Measurements from ENCODE around the gene SH3RF3. TPM values are rescaled to one million over a fixed set of nuclear protein-coding genes. Genes with fewer than 3 reads are reported as not detected.

SH3RF3 gene
- total RNA-seq, 1 experiment from 2014 or later = 0.98 TPM

- no peak for TF ChIP-seq CTCF (IDR thresholded peaks at IDR 0.05; ENCODE audit: insufficient read depth in 1 of 2, low read depth in 1 of 2, low read length in 1 of 2, severe bottlenecking in 1 of 2, unreplicated experiment in 1 of 2)
- Histone ChIP-seq H3K9me3 (peaks cover 8% of the 10 kb centered on the region), H3K4me1 (no peaks in the 10 kb centered on the region), H3K36me3 (ENCODE audit: control insufficient read depth, insufficient read depth, low read length) (no peaks in the 10 kb centered on the region), H3K4me3 (ENCODE audit: low read depth, low read length) (no peak overlapping the region), H3K27me3 (replicated peaks; ENCODE audit: control insufficient read depth, insufficient read depth, low read length) (no peaks in the 10 kb centered on the region)
- no peak overlapping the region for H3K4me3 Mint-ChIP-seq (ENCODE audit: unreplicated experiment)
- BruUV-seq (replicated peaks) = no TSS peak
- CTCF ChIA-PET = no interaction called here
- no peaks in the 10 kb centered on the region for H3K4me1 Mint-ChIP-seq (ENCODE audit: low read depth, unreplicated experiment)
- H3K27ac Mint-ChIP-seq (ENCODE audit: unreplicated experiment) = no peak overlapping the region
- no peaks in the 10 kb centered on the region for H3K36me3 Mint-ChIP-seq (ENCODE audit: insufficient read depth, unreplicated experiment)
- intact Hi-C loops (cut with micrococcal nuclease; ENCODE audit: unreplicated experiment) = no loop called here
- POLR2A ChIA-PET = no interaction called here
- H3K27me3 Mint-ChIP-seq (ENCODE audit: insufficient read depth, unreplicated experiment) = peaks cover 7% of the 10 kb centered on the region
- peak in 1 of 2 experiments; percentile 24 for DNase-seq
- peaks cover 22% of the 10 kb centered on the region for H3K9me3 Mint-ChIP-seq (ENCODE audit: unreplicated experiment)
Observed at GRCh38 chr2:109447776-109448175, 318.8 kb downstream of the SH3RF3 start.

DNA sequence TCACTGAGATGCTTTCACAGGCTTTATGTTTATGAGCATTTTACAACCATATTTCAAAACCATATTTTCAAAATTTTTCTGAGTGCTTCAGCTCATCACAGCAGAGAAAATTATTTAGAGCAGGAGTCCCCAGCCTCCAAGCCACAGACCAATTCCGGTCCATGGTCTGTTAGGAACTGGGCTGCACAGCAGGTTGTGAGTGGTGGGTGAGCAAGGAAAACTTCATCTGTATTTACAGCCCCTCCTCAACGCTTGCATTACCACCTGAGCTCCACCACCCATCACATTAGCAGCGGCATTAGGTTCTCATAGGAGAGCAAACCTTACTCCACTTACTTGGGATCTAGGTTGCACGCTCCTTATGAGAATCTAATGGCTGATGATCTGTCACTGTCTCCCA lies 319.2 kb downstream of the SH3RF3 start:
- H3K27me3 Mint-ChIP-seq (ENCODE audit: insufficient read depth, unreplicated experiment) = peaks cover 7% of the 10 kb centered on the region
- H3K4me3 Mint-ChIP-seq (ENCODE audit: unreplicated experiment) = no peak overlapping the region
- Histone ChIP-seq H3K4me1 (no peaks in the 10 kb centered on the region), H3K36me3 (ENCODE audit: control insufficient read depth, insufficient read depth, low read length) (no peaks in the 10 kb centered on the region), H3K27me3 (replicated peaks; ENCODE audit: control insufficient read depth, insufficient read depth, low read length) (no peaks in the 10 kb centered on the region), H3K4me3 (ENCODE audit: low read depth, low read length) (no peak overlapping the region), H3K9me3 (peaks cover 8% of the 10 kb centered on the region)
- no peaks in the 10 kb centered on the region for H3K4me1 Mint-ChIP-seq (ENCODE audit: low read depth, unreplicated experiment)
- peaks cover 19% of the 10 kb centered on the region for H3K9me3 Mint-ChIP-seq (ENCODE audit: unreplicated experiment)
- no peak overlapping the region for H3K27ac Mint-ChIP-seq (ENCODE audit: unreplicated experiment)
- no peak for TF ChIP-seq CTCF (IDR thresholded peaks at IDR 0.05; ENCODE audit: insufficient read depth in 1 of 2, low read depth in 1 of 2, low read length in 1 of 2, severe bottlenecking in 1 of 2, unreplicated experiment in 1 of 2)
- no TSS peak for BruUV-seq (replicated peaks)
- DNase-seq = peak in 1 of 2 experiments; percentile 6
- intact Hi-C loops (cut with micrococcal nuclease; ENCODE audit: unreplicated experiment) = no loop called here
- POLR2A ChIA-PET = no interaction called here
- H3K36me3 Mint-ChIP-seq (ENCODE audit: insufficient read depth, unreplicated experiment) = no peaks in the 10 kb centered on the region
- CTCF ChIA-PET = interaction anchor here (1.8 kb wide), 1 partner anchor 62 kb away, joined by 10 read pairs; no protein-coding TSS in a partner anchor

DNA sequence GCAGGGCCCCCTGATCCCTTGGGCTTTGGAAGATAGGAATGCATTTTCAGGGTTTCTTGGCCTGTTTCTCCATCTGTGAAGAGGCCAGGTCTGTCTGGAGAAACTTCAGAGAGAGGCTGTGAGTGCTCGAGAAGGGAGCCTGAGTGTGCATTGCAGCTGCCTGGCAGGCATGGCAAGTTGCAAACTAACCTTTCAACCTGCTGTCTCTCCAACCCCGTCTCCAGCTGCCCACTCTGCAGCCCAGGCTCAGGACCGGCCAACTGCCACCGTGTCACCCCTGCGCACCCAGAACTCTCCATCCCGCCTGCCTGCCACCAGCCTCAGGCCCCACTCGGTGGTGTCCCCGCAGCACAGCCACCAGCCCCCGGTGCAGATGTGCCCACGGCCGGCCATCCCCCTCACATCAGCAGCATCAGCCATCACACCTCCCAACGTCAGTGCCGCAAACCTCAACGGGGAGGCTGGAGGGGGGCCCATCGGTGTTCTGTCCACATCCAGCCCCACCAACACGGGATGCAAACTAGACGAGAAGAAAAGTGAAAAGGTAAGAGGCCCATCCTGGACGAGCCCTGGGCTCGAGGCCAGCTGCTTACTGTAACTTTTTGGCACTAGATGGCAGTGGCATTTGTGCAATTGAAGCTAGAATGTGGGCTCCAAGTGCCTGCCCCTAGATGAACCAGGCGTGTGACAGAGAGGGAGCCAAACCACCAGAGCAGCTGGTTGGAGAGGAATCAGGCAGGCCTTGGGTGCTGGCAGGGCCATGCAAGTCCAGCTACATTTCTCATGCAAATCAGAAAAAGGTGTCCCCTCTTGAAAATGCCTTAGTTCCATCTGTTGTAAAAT lies 320.2 kb downstream of the SH3RF3 start:
- DNase-seq = peak in 1 of 2 experiments; percentile 29

More for the DNA sequence above, 320.2 kb downstream of the SH3RF3 start:
- ChIA-PET POLR2A (no interaction called here), CTCF (interaction anchor here (0.5 to 1.8 kb wide), 2 partner anchors 19 to 61 kb away, joined by 4 to 10 read pairs; no protein-coding TSS in a partner anchor)
- Mint-ChIP-seq H3K27ac (ENCODE audit: unreplicated experiment) (no peak overlapping the region), H3K4me3 (ENCODE audit: unreplicated experiment) (no peak overlapping the region), H3K27me3 (ENCODE audit: insufficient read depth, unreplicated experiment) (peaks cover 7% of the 10 kb centered on the region), H3K4me1 (ENCODE audit: low read depth, unreplicated experiment) (no peaks in the 10 kb centered on the region), H3K9me3 (ENCODE audit: unreplicated experiment) (peaks cover 19% of the 10 kb centered on the region), H3K36me3 (ENCODE audit: insufficient read depth, unreplicated experiment) (no peaks in the 10 kb centered on the region)
- TF ChIP-seq CTCF (IDR thresholded peaks at IDR 0.05; ENCODE audit: insufficient read depth in 1 of 2, low read depth in 1 of 2, low read length in 1 of 2, severe bottlenecking in 1 of 2, unreplicated experiment in 1 of 2) = peak in 1 of 2 experiments; percentile 4
- no peaks in the 10 kb centered on the region for H3K27me3 ChIP-seq (replicated peaks; ENCODE audit: control insufficient read depth, insufficient read depth, low read length)
- no peaks in the 10 kb centered on the region for H3K36me3 ChIP-seq (ENCODE audit: control insufficient read depth, insufficient read depth, low read length)
- peaks cover 8% of the 10 kb centered on the region for H3K9me3 ChIP-seq
- H3K4me3 ChIP-seq (ENCODE audit: low read depth, low read length) = no peak overlapping the region
- BruUV-seq (replicated peaks) = no TSS peak
- intact Hi-C loops (cut with micrococcal nuclease; ENCODE audit: unreplicated experiment) = no loop called here
- H3K4me1 ChIP-seq = no peaks in the 10 kb centered on the region

Data from Caco-2 (cell line).